ENCODE measurements around the gene UBE2R2.

DNA sequence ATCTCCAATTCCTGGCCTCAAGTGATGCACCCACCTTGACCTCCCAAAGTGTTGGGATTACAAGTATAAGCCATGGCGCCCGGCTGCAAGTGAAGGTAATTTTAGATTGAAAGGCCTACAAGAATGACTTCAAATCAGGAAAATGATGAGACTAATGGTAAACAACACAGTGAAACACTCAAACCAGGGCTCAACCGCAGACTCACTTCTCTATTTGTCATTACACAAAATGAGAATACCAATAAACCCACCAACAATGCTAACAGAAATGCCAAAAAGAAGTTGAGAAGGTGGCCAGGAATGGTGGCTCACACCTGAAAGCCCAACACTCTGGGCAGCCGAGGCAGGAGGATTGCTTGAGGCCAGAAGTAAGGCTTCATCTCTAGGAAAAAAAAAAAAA is 139.6 kb downstream of the UBE2R2 start:
- TF ChIP-seq, protein P1, sequence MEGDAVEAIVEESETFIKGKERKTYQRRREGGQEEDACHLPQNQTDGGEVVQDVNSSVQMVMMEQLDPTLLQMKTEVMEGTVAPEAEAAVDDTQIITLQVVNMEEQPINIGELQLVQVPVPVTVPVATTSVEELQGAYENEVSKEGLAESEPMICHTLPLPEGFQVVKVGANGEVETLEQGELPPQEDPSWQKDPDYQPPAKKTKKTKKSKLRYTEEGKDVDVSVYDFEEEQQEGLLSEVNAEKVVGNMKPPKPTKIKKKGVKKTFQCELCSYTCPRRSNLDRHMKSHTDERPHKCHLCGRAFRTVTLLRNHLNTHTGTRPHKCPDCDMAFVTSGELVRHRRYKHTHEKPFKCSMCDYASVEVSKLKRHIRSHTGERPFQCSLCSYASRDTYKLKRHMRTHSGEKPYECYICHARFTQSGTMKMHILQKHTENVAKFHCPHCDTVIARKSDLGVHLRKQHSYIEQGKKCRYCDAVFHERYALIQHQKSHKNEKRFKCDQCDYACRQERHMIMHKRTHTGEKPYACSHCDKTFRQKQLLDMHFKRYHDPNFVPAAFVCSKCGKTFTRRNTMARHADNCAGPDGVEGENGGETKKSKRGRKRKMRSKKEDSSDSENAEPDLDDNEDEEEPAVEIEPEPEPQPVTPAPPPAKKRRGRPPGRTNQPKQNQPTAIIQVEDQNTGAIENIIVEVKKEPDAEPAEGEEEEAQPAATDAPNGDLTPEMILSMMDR (conservative IDR thresholded peaks at IDR 0.05; ENCODE audit: low read length) = no peak
- TF ChIP-seq EZH2phosphoT487 (IDR thresholded peaks at IDR 0.05; ENCODE audit: borderline replicate concordance, low read depth, low read length) = no peak

All from OCI-LY7 (cell line).